HepG2 (cell line): ENCODE data around the gene CTDP1. TPM values are rescaled to one million over a fixed set of nuclear protein-coding genes. Genes with fewer than 3 reads are reported as not detected.

Experiments
- ARID2 ChIP-seq: sonication (generic); formaldehyde crosslinking; IDR thresholded peaks from 2 replicates; pipeline ENCODE4 v1.8.1; 2022; ENCODE audit warnings: mild to moderate bottlenecking, missing genetic modification reagents, borderline replicate concordance
- BATF2 ChIP-seq: sonication (generic); formaldehyde crosslinking; IDR thresholded peaks from 2 replicates; pipeline ENCODE4 v1.8.0; 2022; ENCODE audit warnings: mild to moderate bottlenecking, missing genetic modification reagents, moderate library complexity
- DNMT1 ChIP-seq: sonication (generic); formaldehyde crosslinking; IDR thresholded peaks from 2 replicates; pipeline ENCODE4 v1.5.1; 2020; ENCODE audit warnings: mild to moderate bottlenecking, missing genetic modification reagents
- ELF1 ChIP-seq: sonication (generic); formaldehyde crosslinking; IDR thresholded peaks from 2 replicates; pipeline ENCODE4 v1.4.0; 2020; ENCODE audit warnings: missing genetic modification reagents
- ETV5 ChIP-seq: IDR thresholded peaks from 2 replicates; pipeline ENCODE4 v1.6.1; 2018; ENCODE audit warnings: missing biosample characterization, missing genetic modification reagents, inconsistent platforms, borderline replicate concordance
- GZF1 ChIP-seq: sonication (generic); formaldehyde crosslinking; IDR thresholded peaks from 2 replicates; pipeline ENCODE4 v1.5.1; 2020; ENCODE audit warnings: mild to moderate bottlenecking, missing genetic modification reagents
- HDAC1 ChIP-seq: sonication (generic); formaldehyde crosslinking; IDR thresholded peaks from 2 replicates; pipeline ENCODE4 v1.5.1; 2020; ENCODE audit warnings: mild to moderate bottlenecking, missing genetic modification reagents
- JUNB ChIP-seq: sonication (generic); formaldehyde crosslinking; IDR thresholded peaks from 2 replicates; pipeline ENCODE4 v1.8.0; 2022; ENCODE audit warnings: missing genetic modification reagents, mild to moderate bottlenecking, borderline replicate concordance
- MIER2 ChIP-seq: IDR thresholded peaks from 2 replicates; pipeline ENCODE4 v1.6.1; 2016; ENCODE audit warnings: missing biosample characterization, missing genetic modification reagents
- NFIC ChIP-seq: IDR thresholded peaks from 2 replicates; pipeline ENCODE4 v1.6.1; 2012; ENCODE audit warnings: mild to moderate bottlenecking, low read length, inconsistent platforms
- PHF20 ChIP-seq: sonication (generic); formaldehyde crosslinking; IDR thresholded peaks from 2 replicates; pipeline ENCODE4 v1.5.0; 2020; ENCODE audit warnings: mild to moderate bottlenecking, missing genetic modification reagents
- PHF21A ChIP-seq: sonication (generic); formaldehyde crosslinking; IDR thresholded peaks from 2 replicates; pipeline ENCODE4 v1.5.0; 2020; ENCODE audit warnings: mild to moderate bottlenecking, missing genetic modification reagents
- POLR2A ChIP-seq, 2 experiments: IDR thresholded peaks; 2 replicates each; pipeline ENCODE4 v1.6.1; 2011; ENCODE audit warnings: low read depth in 2 of 2, low read length in 2 of 2, mild to moderate bottlenecking in 1 of 2, moderate library complexity in 1 of 2; ENCODE audit not compliant: insufficient read depth in 1 of 2
- RNF2 ChIP-seq: fragments of 450-650 bp; conservative IDR thresholded peaks from 2 replicates; pipeline ENCODE4 v1.6.1; 2016; ENCODE audit warnings: low read depth
- TMF1 ChIP-seq: sonication (generic); formaldehyde crosslinking; IDR thresholded peaks from 2 replicates; pipeline ENCODE4 v1.8.1; 2022; ENCODE audit warnings: low read depth, missing genetic modification reagents
- ZBTB14 ChIP-seq: sonication (generic); formaldehyde crosslinking; IDR thresholded peaks from 2 replicates; pipeline ENCODE4 v1.4.0; 2020; ENCODE audit warnings: missing genetic modification reagents
- ZFY ChIP-seq: sonication (generic); formaldehyde crosslinking; IDR thresholded peaks from 2 replicates; pipeline ENCODE4 v1.4.0; 2020; ENCODE audit warnings: missing genetic modification reagents
- ZNF10 ChIP-seq: sonication (generic); formaldehyde crosslinking; IDR thresholded peaks from 2 replicates; pipeline ENCODE4 v1.4.0; 2020; ENCODE audit warnings: mild to moderate bottlenecking, low read depth, missing genetic modification reagents, borderline replicate concordance
- ZNF224 ChIP-seq: sonication (generic); formaldehyde crosslinking; IDR thresholded peaks from 2 replicates; pipeline ENCODE4 v1.5.0; 2020; ENCODE audit warnings: mild to moderate bottlenecking, missing genetic modification reagents
- ZNF251 ChIP-seq: sonication (generic); formaldehyde crosslinking; IDR thresholded peaks from 2 replicates; pipeline ENCODE4 v1.9.0; 2021; ENCODE audit warnings: mild to moderate bottlenecking, missing genetic modification reagents
- ZNF562 ChIP-seq: sonication (generic); formaldehyde crosslinking; IDR thresholded peaks from 2 replicates; pipeline ENCODE4 v1.8.0; 2022; ENCODE audit warnings: missing genetic modification reagents, borderline replicate concordance
- ZNF713 ChIP-seq: sonication (generic); formaldehyde crosslinking; IDR thresholded peaks from 2 replicates; pipeline ENCODE4 v1.4.0; 2020; ENCODE audit warnings: mild to moderate bottlenecking, missing genetic modification reagents
- ZNF737 ChIP-seq: sonication (generic); formaldehyde crosslinking; IDR thresholded peaks from 2 replicates; pipeline ENCODE4 v1.5.0; 2020; ENCODE audit warnings: missing genetic modification reagents, mild to moderate bottlenecking, borderline replicate concordance
- ZNF781 ChIP-seq: sonication (generic); formaldehyde crosslinking; IDR thresholded peaks from 2 replicates; pipeline ENCODE4 v1.5.1; 2020; ENCODE audit warnings: borderline replicate concordance, mild to moderate bottlenecking, missing genetic modification reagents; ENCODE audit errors: not compliant biosample characterization
- ZNF83 ChIP-seq: sonication (generic); formaldehyde crosslinking; IDR thresholded peaks from 2 replicates; pipeline ENCODE4 v1.4.0; 2020; ENCODE audit warnings: missing genetic modification reagents, mild to moderate bottlenecking, borderline replicate concordance
- polyA plus RNA-seq, 8 experiments: library from polyadenylated mRNA; depleted of rRNA in 3 of 8; stranded (reverse) in 7 of 8; unstranded in 1 of 8; fragments of >200 nt; fragmentation: Illumina TruSeq in 4 of 8; extraction: Trizol in 4 of 8; gene quantifications; 2 replicates each; pipeline versions ENCODE4 v1.2.1 to v1.2.3, GENCODE V29; 2011 to 2016; ENCODE audit warnings: low read depth in 4 of 8, missing spikeins in 1 of 8, mixed read lengths in 1 of 8; ENCODE audit not compliant: insufficient read depth in 1 of 8
- total RNA-seq, 5 experiments: library from RNA; depleted of rRNA; stranded (reverse); fragments of >200 nt; fragmentation: Illumina TruSeq; extraction: Trizol; gene quantifications; 2 replicates each; pipeline ENCODE4 v1.2.3, GENCODE V29; 2016; ENCODE audit warnings: low read depth in 1 of 5
- TF ChIP-seq, protein P1 (sequence below): sonication (generic); formaldehyde crosslinking; IDR thresholded peaks from 2 replicates; pipeline ENCODE4 v1.4.0; 2020; ENCODE audit warnings: mild to moderate bottlenecking, missing genetic modification reagents
- TF ChIP-seq, protein P2 (sequence below): conservative IDR thresholded peaks from 2 replicates; pipeline ENCODE4 v1.6.1; 2018; ENCODE audit warnings: missing genetic modification reagents
- TF ChIP-seq, protein P3 (sequence below): IDR thresholded peaks from 2 replicates; pipeline ENCODE4 v1.6.1; 2016; ENCODE audit warnings: low read depth, control low read depth

CTDP1 gene
- total and polyA plus RNA-seq, 2 of the 13 experiments (the other 11 are each of a cell fraction or from before 2014, with no cell fraction given): 6.9 to 11.0 TPM

- TF ChIP-seq ZNF781 (CRISPR knock-in tag): no peak
- no peak for TF ChIP-seq GZF1 (CRISPR knock-in tag)
- peak; percentile 40; the same call in 1 of the 2 replicates for TF ChIP-seq HDAC1 (CRISPR knock-in tag)
- TF ChIP-seq NFIC: no peak
- peak; percentile 32; the same call in 1 of the 2 replicates for TF ChIP-seq ELF1
- no peak for TF ChIP-seq MIER2 (CRISPR knock-in tag)
- no peak for TF ChIP-seq ZFY (CRISPR knock-in tag)
- no peak for TF ChIP-seq PHF21A (CRISPR knock-in tag)
- TF ChIP-seq BATF2: no peak
- TF ChIP-seq, protein P1, sequence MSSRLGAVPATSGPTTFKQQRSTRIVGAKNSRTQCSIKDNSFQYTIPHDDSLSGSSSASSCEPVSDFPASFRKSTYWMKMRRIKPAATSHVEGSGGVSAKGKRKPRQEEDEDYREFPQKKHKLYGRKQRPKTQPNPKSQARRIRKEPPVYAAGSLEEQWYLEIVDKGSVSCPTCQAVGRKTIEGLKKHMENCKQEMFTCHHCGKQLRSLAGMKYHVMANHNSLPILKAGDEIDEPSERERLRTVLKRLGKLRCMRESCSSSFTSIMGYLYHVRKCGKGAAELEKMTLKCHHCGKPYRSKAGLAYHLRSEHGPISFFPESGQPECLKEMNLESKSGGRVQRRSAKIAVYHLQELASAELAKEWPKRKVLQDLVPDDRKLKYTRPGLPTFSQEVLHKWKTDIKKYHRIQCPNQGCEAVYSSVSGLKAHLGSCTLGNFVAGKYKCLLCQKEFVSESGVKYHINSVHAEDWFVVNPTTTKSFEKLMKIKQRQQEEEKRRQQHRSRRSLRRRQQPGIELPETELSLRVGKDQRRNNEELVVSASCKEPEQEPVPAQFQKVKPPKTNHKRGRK (CRISPR knock-in tag): no peak
- peak; percentile 40; the same call in 1 of the 2 replicates for TF ChIP-seq JUNB (CRISPR knock-in tag)
- TF ChIP-seq, protein P2, sequence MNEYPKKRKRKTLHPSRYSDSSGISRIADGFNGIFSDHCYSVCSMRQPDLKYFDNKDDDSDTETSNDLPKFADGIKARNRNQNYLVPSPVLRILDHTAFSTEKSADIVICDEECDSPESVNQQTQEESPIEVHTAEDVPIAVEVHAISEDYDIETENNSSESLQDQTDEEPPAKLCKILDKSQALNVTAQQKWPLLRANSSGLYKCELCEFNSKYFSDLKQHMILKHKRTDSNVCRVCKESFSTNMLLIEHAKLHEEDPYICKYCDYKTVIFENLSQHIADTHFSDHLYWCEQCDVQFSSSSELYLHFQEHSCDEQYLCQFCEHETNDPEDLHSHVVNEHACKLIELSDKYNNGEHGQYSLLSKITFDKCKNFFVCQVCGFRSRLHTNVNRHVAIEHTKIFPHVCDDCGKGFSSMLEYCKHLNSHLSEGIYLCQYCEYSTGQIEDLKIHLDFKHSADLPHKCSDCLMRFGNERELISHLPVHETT (CRISPR knock-in tag): no peak
- no peak for TF ChIP-seq ARID2 (CRISPR knock-in tag)
- TF ChIP-seq ZNF10 (CRISPR knock-in tag): no peak
- no peak for TF ChIP-seq ZNF251
- TF ChIP-seq ZNF737 (CRISPR knock-in tag): no peak
- no peak for TF ChIP-seq ZNF562 (CRISPR knock-in tag)
- TF ChIP-seq ZNF224: no peak
- no peak for TF ChIP-seq TMF1
- TF ChIP-seq, protein P3, sequence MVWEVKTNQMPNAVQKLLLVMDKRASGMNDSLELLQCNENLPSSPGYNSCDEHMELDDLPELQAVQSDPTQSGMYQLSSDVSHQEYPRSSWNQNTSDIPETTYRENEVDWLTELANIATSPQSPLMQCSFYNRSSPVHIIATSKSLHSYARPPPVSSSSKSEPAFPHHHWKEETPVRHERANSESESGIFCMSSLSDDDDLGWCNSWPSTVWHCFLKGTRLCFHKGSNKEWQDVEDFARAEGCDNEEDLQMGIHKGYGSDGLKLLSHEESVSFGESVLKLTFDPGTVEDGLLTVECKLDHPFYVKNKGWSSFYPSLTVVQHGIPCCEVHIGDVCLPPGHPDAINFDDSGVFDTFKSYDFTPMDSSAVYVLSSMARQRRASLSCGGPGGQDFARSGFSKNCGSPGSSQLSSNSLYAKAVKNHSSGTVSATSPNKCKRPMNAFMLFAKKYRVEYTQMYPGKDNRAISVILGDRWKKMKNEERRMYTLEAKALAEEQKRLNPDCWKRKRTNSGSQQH (CRISPR knock-in tag): no peak
- no peak for TF ChIP-seq ZNF83 (CRISPR knock-in tag)
- no peak for TF ChIP-seq DNMT1 (CRISPR knock-in tag)
- TF ChIP-seq ZBTB14 (CRISPR knock-in tag): no peak
- no peak for TF ChIP-seq ZNF713 (CRISPR knock-in tag)
- TF ChIP-seq RNF2: no peak; the same call in 1 of the 2 replicates
- peak; percentile 55; the same call in 1 of the 2 replicates for TF ChIP-seq ETV5 (CRISPR knock-in tag)
- no peak for TF ChIP-seq POLR2A (IDR thresholded peaks at IDR 0.05; ENCODE audit: insufficient read depth in 1 of 2, low read depth in 2 of 2, low read length in 2 of 2)
- no peak for TF ChIP-seq PHF20 (CRISPR knock-in tag)
Measured at GRCh38 chr18:79795446-79795845, 115.8 kb downstream of the CTDP1 start (continued).
